ENCODE results near the gene DNMBP. TPM values are rescaled to one million over a fixed set of nuclear protein-coding genes. Genes with fewer than 3 reads are reported as not detected.

Gene DNMBP
- total RNA-seq, 1 donor = 62.4 TPM

DNA sequence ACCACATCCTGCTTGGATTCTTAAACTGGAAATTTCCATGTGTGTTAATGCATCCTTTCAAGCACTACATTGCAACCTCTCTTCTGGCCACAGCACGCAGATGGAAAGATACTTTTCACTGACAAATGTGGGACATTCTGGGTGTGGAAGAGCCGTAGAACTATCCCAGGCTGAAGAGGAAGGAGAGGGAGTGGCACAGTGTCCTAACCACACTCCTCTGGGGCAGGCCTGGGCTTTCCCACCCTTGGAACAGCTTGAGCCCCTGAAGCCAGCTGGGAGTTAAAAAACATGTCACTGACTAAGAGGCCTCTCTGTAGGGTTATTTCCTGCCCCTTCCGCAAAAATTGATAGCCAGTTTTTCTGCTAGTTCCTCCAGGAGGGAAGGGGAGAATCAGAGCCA, 34.0 kb upstream of the DNMBP start:
- TF ChIP-seq, protein P1, sequence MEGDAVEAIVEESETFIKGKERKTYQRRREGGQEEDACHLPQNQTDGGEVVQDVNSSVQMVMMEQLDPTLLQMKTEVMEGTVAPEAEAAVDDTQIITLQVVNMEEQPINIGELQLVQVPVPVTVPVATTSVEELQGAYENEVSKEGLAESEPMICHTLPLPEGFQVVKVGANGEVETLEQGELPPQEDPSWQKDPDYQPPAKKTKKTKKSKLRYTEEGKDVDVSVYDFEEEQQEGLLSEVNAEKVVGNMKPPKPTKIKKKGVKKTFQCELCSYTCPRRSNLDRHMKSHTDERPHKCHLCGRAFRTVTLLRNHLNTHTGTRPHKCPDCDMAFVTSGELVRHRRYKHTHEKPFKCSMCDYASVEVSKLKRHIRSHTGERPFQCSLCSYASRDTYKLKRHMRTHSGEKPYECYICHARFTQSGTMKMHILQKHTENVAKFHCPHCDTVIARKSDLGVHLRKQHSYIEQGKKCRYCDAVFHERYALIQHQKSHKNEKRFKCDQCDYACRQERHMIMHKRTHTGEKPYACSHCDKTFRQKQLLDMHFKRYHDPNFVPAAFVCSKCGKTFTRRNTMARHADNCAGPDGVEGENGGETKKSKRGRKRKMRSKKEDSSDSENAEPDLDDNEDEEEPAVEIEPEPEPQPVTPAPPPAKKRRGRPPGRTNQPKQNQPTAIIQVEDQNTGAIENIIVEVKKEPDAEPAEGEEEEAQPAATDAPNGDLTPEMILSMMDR (IDR thresholded peaks at IDR 0.05; ENCODE audit: insufficient read depth, low read length) = no peak
- H3K4me3 ChIP-seq (ENCODE audit: low read depth, low read length) = no peak overlapping the region
- DNase-seq (ENCODE audit: low read depth) = peak; percentile 83

DNA sequence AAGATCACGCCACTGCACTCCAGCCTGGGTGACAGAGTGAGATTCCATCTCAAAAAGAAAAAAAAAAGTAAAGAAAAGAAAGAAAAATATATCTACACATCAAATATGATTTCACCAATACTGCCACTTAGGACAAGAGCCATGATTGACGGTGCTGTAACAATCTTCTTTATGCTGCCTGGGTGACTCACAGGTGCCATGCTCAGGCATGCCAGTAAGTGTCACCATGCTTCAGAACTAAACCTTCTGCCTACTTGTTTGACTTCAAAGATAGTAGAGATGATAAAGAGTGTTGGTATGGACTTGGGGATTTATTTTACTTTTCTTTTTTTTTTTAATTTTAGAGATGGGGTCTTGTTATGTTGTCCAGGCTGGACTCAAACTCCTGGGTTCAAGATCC, 33.6 kb upstream of the DNMBP start:
- TF ChIP-seq, protein P1 (IDR thresholded peaks at IDR 0.05; ENCODE audit: insufficient read depth, low read length) = no peak
- no peak for DNase-seq (ENCODE audit: low read depth)
- H3K4me3 ChIP-seq (ENCODE audit: low read depth, low read length) = no peak overlapping the region

DNA sequence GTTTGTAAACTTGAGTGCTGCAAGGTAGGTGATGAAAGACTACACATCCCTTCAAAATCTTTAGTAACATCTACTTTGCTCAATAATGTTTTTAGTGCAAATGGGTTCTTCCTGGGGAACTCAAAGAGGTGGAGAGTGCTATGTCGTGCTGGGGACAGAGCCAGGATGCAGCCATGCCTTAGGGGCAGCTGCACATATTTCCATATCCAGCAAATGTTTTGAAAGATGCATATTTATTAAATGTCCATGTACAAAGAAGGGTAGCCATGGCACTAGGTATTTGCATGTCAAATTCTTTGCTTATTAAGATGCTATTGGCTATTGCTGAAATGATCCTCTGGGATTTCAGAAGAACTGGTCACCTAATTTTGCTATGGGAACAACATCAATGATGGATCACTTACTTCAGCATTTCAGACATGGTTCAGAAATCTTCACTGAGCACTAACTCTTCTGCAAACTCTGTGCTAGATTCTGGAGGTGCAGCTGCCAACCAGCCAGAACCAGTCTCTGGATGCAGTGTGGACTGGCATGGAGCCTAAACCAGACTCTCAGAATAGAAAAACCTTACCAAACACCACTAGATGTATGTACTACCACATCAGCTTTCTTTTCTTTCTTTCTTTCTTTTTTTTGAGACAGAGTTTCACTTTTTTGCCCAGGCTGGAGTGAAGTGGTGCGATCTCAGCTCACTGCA, 31.7 kb upstream of the DNMBP start:
- TF ChIP-seq, protein P1 (IDR thresholded peaks at IDR 0.05; ENCODE audit: insufficient read depth, low read length) = no peak
- peak; percentile 25 for DNase-seq (ENCODE audit: low read depth)
- H3K4me3 ChIP-seq (ENCODE audit: low read depth, low read length) = no peak overlapping the region

DNA sequence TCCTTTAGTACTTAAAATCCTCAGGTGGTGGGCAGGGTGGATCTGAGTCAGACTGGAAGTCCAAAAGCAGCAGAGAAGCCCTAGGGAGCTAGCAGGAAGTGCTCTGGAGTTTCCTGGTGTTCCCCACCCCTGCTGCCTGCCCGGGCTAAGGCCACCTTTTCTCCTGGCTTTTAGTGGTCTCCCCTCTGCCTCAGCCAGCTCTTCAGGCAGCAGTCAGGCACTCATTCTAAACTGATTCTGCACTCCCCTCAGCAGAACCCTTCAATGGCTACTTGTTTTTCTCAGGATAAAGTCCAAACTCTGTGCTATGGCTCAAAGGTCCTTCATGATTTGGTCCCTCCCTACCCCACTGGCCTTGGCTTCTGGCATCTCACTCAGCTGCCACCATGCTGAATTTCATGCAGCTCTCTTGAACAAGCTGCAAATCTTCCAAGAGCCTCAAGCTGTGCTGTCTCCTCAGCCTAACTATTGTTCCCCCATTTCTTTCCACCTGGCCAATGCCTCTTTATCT, 28.9 kb upstream of the DNMBP start:
- peak; percentile 32 for DNase-seq (ENCODE audit: low read depth)
- TF ChIP-seq, protein P1 (IDR thresholded peaks at IDR 0.05; ENCODE audit: insufficient read depth, low read length) = no peak
- no peak overlapping the region for H3K4me3 ChIP-seq (ENCODE audit: low read depth, low read length)

DNA sequence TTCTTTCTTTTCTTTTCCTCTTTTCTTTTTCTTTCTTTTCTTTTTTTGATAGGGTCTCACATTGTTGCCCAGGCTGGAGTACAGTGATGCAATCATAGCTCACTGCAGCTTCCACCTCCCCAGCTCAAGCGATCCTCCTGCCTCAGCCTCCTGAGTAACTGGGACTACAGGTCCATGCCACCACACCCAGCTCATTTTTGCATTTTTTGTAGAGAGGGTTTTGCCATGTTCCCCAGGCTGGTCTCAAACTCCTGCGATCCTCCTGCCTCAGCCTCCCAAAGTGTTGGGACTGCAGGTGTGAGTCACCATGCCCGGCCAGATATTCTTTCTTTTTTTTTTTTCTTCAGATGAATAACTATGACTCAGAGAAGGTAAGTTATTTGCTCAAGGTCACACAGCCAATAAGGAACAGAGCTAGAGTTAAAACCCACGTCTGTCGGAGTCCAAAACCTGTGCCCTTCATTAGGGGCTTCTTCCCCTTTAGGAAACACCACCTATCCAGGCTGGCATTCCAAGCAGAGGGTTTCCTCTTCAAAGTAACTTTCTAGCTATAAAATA, 28.1 kb upstream of the DNMBP start:
- no peak for DNase-seq (ENCODE audit: low read depth)
- H3K4me3 ChIP-seq (ENCODE audit: low read depth, low read length) = no peak overlapping the region
- TF ChIP-seq, protein P1 (IDR thresholded peaks at IDR 0.05; ENCODE audit: insufficient read depth, low read length) = no peak

DNA sequence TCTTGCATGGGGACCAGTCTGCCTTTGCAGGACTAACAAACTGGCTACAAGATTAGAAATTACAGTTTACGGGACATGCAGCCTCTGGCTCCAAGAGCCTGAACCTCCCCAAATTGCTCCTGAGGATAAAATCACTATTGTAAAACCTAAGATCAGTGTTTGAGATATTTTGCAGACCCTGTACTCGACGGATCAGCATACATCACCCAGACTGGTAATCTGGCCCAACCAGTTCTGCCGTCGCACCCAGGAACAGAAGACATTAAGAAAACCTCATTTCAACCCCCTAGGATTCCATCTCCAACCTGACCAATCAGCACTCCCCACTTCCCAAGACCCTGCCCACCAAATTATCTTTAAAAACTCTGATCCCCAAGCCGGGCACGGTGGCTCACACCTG, 27.1 kb upstream of the DNMBP start:
- TF ChIP-seq, protein P1 (IDR thresholded peaks at IDR 0.05; ENCODE audit: insufficient read depth, low read length) = no peak
- no peak for DNase-seq (ENCODE audit: low read depth)
- H3K4me3 ChIP-seq (ENCODE audit: low read depth, low read length) = no peak overlapping the region
